ENCODE data around the gene DNAJC15.

- TF ChIP-seq POLR2A (IDR thresholded peaks at IDR 0.05; ENCODE audit: low read depth, low read length) (no peak), POLR2AphosphoS5 (IDR thresholded peaks at IDR 0.05; ENCODE audit: low read depth, low read length) (no peak), TAF1 (IDR thresholded peaks at IDR 0.05; ENCODE audit: borderline replicate concordance, low read depth, low read length) (no peak)
Observed at GRCh38 chr13:43080199-43080598, 56.8 kb downstream of the DNAJC15 start.
